Heart left ventricle (tissue), 16 donors: ENCODE data around the gene IFT74. TPM values are rescaled to one million over a fixed set of nuclear protein-coding genes. Genes with fewer than 3 reads are reported as not detected.

Experiments
- ATAC-seq, 4 donors: fragments of 200-7000 bp; cut with Tn5 transposase; one replicate each; pipeline ENCODE4 v1.9.1; 2020 to 2022; ENCODE audit warnings: moderate library complexity in 4 of 4, mild to moderate bottlenecking in 3 of 4, moderate number of reproducible peaks in 1 of 4
- DNase-seq, 5 donors: peaks; one replicate each; pipeline ENCODE4 v3.0.0-alpha.2; 2020
- H3K27ac ChIP-seq, 12 donors: fragments of 200-600 bp; sonication (generic) in 4 of 12; one replicate each; pipeline versions ENCODE4 v1.5.0 to v1.8.0; 2016 to 2022; ENCODE audit warnings: mild to moderate bottlenecking in 2 of 12
- H3K27me3 ChIP-seq, 9 donors: fragments of 200-600 bp; sonication (generic) in 2 of 9; one replicate each; pipeline versions ENCODE4 v1.5.1 to v1.8.0; 2016 to 2022; ENCODE audit warnings: mild to moderate bottlenecking in 3 of 9
- H3K36me3 ChIP-seq, 9 donors: fragments of 200-600 bp; sonication (generic) in 2 of 9; one replicate each; pipeline versions ENCODE4 v1.5.0 to v1.8.0; 2018 to 2022; ENCODE audit warnings: mild to moderate bottlenecking in 2 of 9
- H3K4me1 ChIP-seq, 12 donors: fragments of 200-600 bp; sonication (generic) in 4 of 12; one replicate each; pipeline versions ENCODE4 v1.5.0 to v1.8.0; 2016 to 2022; ENCODE audit warnings: mild to moderate bottlenecking in 3 of 12
- H3K4me3 ChIP-seq, 12 donors: fragments of 200-600 bp; sonication (generic) in 4 of 12; one replicate each; pipeline versions ENCODE4 v1.5.0 to v1.8.0; 2017 to 2022; ENCODE audit warnings: mild to moderate bottlenecking in 9 of 12, moderate library complexity in 4 of 12
- H3K9me3 ChIP-seq, 12 donors: fragments of 200-600 bp; sonication (generic) in 4 of 12; one replicate each; pipeline versions ENCODE4 v1.5.0 to v1.8.0; 2016 to 2022; ENCODE audit warnings: mild to moderate bottlenecking in 1 of 12
- POLR2A ChIP-seq, 2 donors: fragments of 450-650 bp; IDR thresholded peaks; one replicate each; pipeline ENCODE4 v1.6.1; 2017; ENCODE audit warnings: antibody characterized with exemption in 2 of 2, mild to moderate bottlenecking in 2 of 2, moderate library complexity in 2 of 2
- WGBS, 4 donors: extraction: QIAGEN DNeasy Blood & Tissue Kit in 2 of 4; methylation state at CpG; one replicate each; pipeline versions ENCODE4 v1.1.5 to v1.1.7; 2013 to 2018; 5-methylcytosine and 5-hydroxymethylcytosine counted together
- intact Hi-C, 10 donors: fragments of 100-400 bp; cut with DNase I; formaldehyde crosslinking; loops; one replicate each; pipeline versions ENCODE4 v1.11.1 to v1.14.2; 2022
- long read RNA-seq, 3 donors: library from polyadenylated mRNA; unstranded; transcript quantifications; one replicate each; pipeline ENCODE4 v2.0.0, GENCODE V29; 2020 to 2021
- polyA plus RNA-seq, 2 donors: library from polyadenylated mRNA; stranded (reverse); fragments of 200-250 nt; gene quantifications; one replicate each; pipeline ENCODE4 v1.2.3, GENCODE V29; 2013
- total RNA-seq, 9 donors: library from RNA; depleted of rRNA in 2 of 9; stranded (reverse); fragments of >200 nt in 2 of 9; fragmentation: NEBNext Ultra II Directional in 3 of 9; extraction: Animal tissue kit (Norgen Biotek cat#: 25700) in 3 of 9; gene quantifications; one replicate each; pipeline versions ENCODE4 v1.1.0 to v1.2.4, GENCODE V29; 2016 to 2023
- TF ChIP-seq, protein P1 (sequence below), 12 donors: fragments of 200-600 bp; sonication (generic) in 4 of 12; IDR thresholded peaks; one replicate each; pipeline versions ENCODE4 v1.5.0 to v1.8.0; 2018 to 2022; ENCODE audit warnings: antibody characterized with exemption in 12 of 12, mild to moderate bottlenecking in 5 of 12
- donor health status: ischemic (EF 13 %, LVEDD 7.1; RV severe dilation, severe dysfunction).
- donor health status: healthy with polysubstance abuse.
- donor health status: DM: no; HTN: yes; CAD: no.
- donor health status: DM: no; HTN: no; CAD: no.
- donor health status: ischemic (EF 25% LVEDD 6.9; RV normal size, moderate dysfunction).
- donor health status: ischemic (EF 25% LVEDD 5.7; RV mildly dilated, moderate dysfunction).
- donor health status: healthy.
- donor health status: DM: yes; HTN: yes; CAD: no.
- donor health status: ischemic (EF 35%, LVEDD 5.7; RV mildly dilated, moderate dysfunction).
- donor health status: nonischemic (EF 11% LVEDD 7.7; RV severe dilation, severe dysfunction).
- donor health status: DM: yes; HTN: yes; CAD: no.
- donor health status: PGD.
- donor health status: ischemic (EF 29% LVEDD 5.4; RV normal size, mild dysfunction).
- donor health status: nonischemic (EF 23%, LVEDD 6.1; RV moderate dilation, normal function).

The IFT74 gene
- total RNA-seq (10 to 100 TPM in 3 of 9 donors, 1 to 10 TPM in 6; 8.3 to 12.7 (median 9.6) TPM), polyA plus RNA-seq (10 to 100 TPM in 1 of 2 donors, 1 to 10 TPM in 1; 5.3 to 11.4 TPM)
- long read RNA-seq, donor 1, transcript IFT74-201 (20 exons, 2,160 nt), result major isoform, 11 of 17 reads
- long read RNA-seq, donor 1, partial matches to known transcripts, result 4 of 17 reads
- long read RNA-seq, donor 1, other reads (novel, unspliced or antisense), result 2 of 17 reads
- long read RNA-seq, donor 2, partial matches to known transcripts, result 8 of 18 reads
- long read RNA-seq, donor 2, other reads (novel, unspliced or antisense), result 4 of 18 reads
- long read RNA-seq, donor 3, transcript IFT74-201 (20 exons, 2,160 nt), result major isoform, 6 of 10 reads
- long read RNA-seq, donor 3, partial matches to known transcripts, result 3 of 10 reads
- long read RNA-seq, donor 3, other reads (novel, unspliced or antisense), result 1 of 10 reads

DNA sequence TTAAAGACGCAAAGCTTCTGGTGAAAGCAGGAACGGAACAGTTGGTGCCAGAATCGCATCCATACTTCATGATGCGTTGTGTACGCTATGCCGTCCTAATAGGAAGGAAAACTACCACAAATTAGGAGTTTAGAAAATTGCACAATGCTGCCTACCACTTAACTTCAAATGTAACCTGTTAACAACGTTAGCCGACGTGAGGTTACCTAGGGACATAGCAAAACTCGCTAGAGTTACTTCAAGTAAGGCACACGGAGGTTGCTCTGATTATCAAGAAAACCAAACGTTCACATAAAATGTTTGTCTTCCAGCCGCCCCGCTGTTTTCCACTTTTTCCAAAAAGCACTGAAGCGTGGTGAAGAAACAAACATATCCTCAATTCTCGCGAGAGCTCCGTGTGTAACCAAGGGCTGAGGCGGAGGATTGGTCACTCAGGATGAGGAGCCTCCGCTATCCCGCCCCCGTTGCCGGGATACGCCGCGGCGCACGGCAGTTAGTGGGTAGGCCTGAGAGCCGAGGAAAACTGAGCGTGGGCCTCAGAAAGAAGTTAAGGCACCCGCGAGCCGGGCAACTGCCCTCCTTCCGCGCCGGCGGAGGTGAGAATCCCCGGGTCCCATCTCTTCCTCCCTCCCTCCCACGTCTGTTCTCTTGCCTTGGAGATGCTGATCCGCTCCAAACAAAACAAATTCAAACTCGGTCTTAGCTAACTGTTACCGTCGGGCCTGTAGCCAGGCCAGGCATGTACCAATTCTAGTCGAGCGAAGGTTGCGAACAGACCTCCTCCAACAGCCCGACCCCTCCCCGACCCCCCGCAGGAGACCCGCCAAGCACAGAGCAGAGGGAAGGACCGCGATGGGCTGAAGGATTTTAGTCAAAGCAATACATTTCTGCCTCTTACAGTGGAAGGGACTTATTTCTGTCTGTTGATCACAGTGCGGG is at the start of gene IFT74:
Gene IFT74 (plus strand): TSS at position 492 of the 939 bp plus-strand sequence. CDS start 5,556 bp downstream, outside the sequence.
- peak; percentile 98 to 99 (median 99) for DNase-seq
- Histone ChIP-seq H3K27me3 (no peaks in the 10 kb centered on the region), H3K4me3 (peak within 1 kb of the TSS; percentile 40 to 78 (median 68)), H3K36me3 (no peaks in the 10 kb centered on the region), H3K27ac (peak within 1 kb of the TSS; percentile 27 to 97 (median 85)), H3K4me1 (peaks cover 0 to 24% (median 8%) of the 10 kb centered on the region in 12 donors), H3K9me3 (no peaks in the 10 kb centered on the region)
- intact Hi-C loops, result loop anchor here in 4 of 10 donors (1.0 to 10.0 kb wide), 4 partner anchors 9 to 569 kb away; partner anchors contain the start of genes CAAP1 (in 2 of the 4), PLAA (in 2 of the 4), IFNK (in 1 of the 4) and MOB3B (in 1 of the 4)
- 1% methylated on average over 52 to 53 of the region's 53 CpGs for WGBS, 4 donors
- TF ChIP-seq, protein P1, sequence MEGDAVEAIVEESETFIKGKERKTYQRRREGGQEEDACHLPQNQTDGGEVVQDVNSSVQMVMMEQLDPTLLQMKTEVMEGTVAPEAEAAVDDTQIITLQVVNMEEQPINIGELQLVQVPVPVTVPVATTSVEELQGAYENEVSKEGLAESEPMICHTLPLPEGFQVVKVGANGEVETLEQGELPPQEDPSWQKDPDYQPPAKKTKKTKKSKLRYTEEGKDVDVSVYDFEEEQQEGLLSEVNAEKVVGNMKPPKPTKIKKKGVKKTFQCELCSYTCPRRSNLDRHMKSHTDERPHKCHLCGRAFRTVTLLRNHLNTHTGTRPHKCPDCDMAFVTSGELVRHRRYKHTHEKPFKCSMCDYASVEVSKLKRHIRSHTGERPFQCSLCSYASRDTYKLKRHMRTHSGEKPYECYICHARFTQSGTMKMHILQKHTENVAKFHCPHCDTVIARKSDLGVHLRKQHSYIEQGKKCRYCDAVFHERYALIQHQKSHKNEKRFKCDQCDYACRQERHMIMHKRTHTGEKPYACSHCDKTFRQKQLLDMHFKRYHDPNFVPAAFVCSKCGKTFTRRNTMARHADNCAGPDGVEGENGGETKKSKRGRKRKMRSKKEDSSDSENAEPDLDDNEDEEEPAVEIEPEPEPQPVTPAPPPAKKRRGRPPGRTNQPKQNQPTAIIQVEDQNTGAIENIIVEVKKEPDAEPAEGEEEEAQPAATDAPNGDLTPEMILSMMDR (IDR thresholded peaks at IDR 0.05), result no peak
- TF ChIP-seq POLR2A (IDR thresholded peaks at IDR 0.05), result peak in 1 of 2 donors; percentile 69
- ATAC-seq, result peak; percentile 100

DNA sequence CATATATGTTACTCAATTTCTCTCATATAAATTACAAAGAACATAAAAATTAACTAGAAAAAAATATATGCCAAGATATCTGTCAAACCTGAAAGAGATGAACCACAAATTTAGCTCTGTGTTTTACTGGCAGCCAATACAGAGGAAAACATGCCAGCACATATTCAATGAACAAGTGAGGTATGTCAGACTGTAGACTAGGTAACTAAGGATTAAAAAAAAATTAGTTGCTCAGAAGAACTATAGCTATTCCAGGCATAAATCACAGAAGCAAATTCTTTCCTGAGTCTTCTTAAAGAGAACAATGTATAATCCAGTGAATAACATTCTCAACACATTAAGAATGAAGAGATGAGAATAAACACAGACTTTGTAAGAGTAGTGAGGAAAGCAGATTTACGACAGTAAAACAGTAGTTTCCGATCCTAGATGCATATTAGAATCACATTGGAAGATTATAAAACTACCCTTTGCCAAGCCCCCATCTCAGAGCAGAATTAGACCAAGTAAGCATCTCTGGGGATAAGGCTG is 43.0 kb upstream of the IFT74 start:
- Histone ChIP-seq H3K27me3 (no peaks in the 10 kb centered on the region), H3K36me3 (peaks cover 0 to 100% (median 86%) of the 10 kb centered on the region in 9 donors), H3K27ac (no peak overlapping the region), H3K9me3 (no peaks in the 10 kb centered on the region), H3K4me1 (no peaks in the 10 kb centered on the region), H3K4me3 (no peak overlapping the region)
- TF ChIP-seq, protein P1 (IDR thresholded peaks at IDR 0.05), result no peak
- no peak for TF ChIP-seq POLR2A (IDR thresholded peaks at IDR 0.05)
- WGBS, 4 donors, result 94 to 98% (median 95%) methylated on average over 2 of the region's 2 CpGs
- no peak for ATAC-seq
- intact Hi-C loops, result no loop called here
- no peak for DNase-seq

DNA sequence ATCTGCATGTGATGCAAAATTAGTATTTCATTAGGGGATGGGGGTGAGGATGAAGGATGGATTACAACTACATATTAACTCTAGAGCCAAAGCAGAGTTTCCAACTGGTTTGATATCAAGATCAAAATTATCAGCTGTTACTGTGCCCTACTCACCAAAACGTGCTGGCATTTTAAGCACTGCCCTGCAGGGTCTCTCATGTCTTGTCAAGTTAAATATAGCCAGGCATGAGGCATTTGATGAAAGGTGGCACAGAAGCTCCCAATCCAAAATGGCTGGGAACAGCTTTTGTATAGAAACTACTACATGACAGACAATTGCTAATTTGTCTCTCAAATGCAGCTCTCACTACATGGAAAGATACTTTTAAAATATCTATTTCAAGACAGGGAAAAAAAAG is 36.5 kb upstream of the IFT74 start:
- Histone ChIP-seq H3K27ac (no peak overlapping the region), H3K36me3 (peaks cover 0 to 100% (median 96%) of the 10 kb centered on the region in 9 donors), H3K9me3 (no peaks in the 10 kb centered on the region), H3K27me3 (no peaks in the 10 kb centered on the region), H3K4me3 (no peak overlapping the region), H3K4me1 (peaks cover 0 to 5% (median 0%) of the 10 kb centered on the region in 12 donors)
- 17 to 50% (median 44%) methylated on average over 1 of the region's 1 CpG for WGBS, 4 donors
- DNase-seq (no peak), ATAC-seq (no peak)
- intact Hi-C loops, result no loop called here
- no peak for TF ChIP-seq POLR2A (IDR thresholded peaks at IDR 0.05)
- TF ChIP-seq, protein P1 (IDR thresholded peaks at IDR 0.05), result no peak
